A549 (cell line): Measurements from ENCODE around the gene GTF2A1. TPM values are rescaled to one million over a fixed set of nuclear protein-coding genes. Genes with fewer than 3 reads are reported as not detected.

ENCODE experiments used
- ATAC-seq, 2 experiments: fragments of 200-7000 bp in 1 of 2; fragments of >200 bp in 1 of 2; cut with Nextera tagmentation in 1 of 2; cut with Tn5 transposase in 1 of 2; 3 replicates each; pipeline versions ENCODE4 v1.8.0 to v1.9.1; 2018 to 2020; ENCODE audit warnings: mild to moderate bottlenecking in 1 of 2, moderate library complexity in 1 of 2
- CTCF ChIA-PET: fragments of 300-600 bp; sonication (Branson Sonifier 250); formaldehyde crosslinking; extraction: SDS; loops from one replicate; lab custom pipeline; 2021; ENCODE audit warnings: antibody characterized with exemption, inconsistent platforms; lab: Yijun Ruan, JAX
- POLR2A ChIA-PET: fragments of 350-600 bp; formaldehyde crosslinking; extraction: SDS; loops from one replicate; lab custom pipeline; 2021; ENCODE audit warnings: antibody characterized with exemption, inconsistent platforms; lab: Yijun Ruan, JAX
- DNase-seq, 2 experiments: peaks; one replicate each; pipeline versions ENCODE4 v3.0.0 to v3.0.0-alpha.2; 2011 to 2016; ENCODE audit warnings: low read depth in 1 of 2, low spot score in 1 of 2
- FAIRE-seq: peaks from 2 replicates; lab custom pipeline; 2011; peaks lifted over from hg19 to GRCh38; lab: Jason Lieb, UNC
- H3K27ac ChIP-seq, 2 experiments: fragments of >200 bp; sonication (Bioruptor Twin); formaldehyde crosslinking; 3 replicates each; pipeline ENCODE4 v1.5.1; 2016 to 2017
- H3K4me1 ChIP-seq: fragments of >200 bp; sonication (Bioruptor Twin); formaldehyde crosslinking; 3 replicates; pipeline ENCODE4 v1.6.1; 2016
- H3K4me2 ChIP-seq: fragments of >200 bp; sonication (Bioruptor Twin); formaldehyde crosslinking; 3 replicates; pipeline ENCODE4 v1.6.1; 2016
- H3K4me3 ChIP-seq: fragments of >200 bp; sonication (Bioruptor Twin); formaldehyde crosslinking; 3 replicates; pipeline ENCODE4 v1.5.1; 2016
- H3K9me3 ChIP-seq: fragments of >200 bp; sonication (Bioruptor Twin); formaldehyde crosslinking; 3 replicates; pipeline ENCODE4 v1.6.1; 2016
- ATOH8 ChIP-seq: fragments of 250-450 bp; sonication (Bioruptor Pico); IDR thresholded peaks from 2 replicates; pipeline ENCODE4 v1.5.0; 2020; ENCODE audit warnings: low read depth, mild to moderate bottlenecking, moderate library complexity
- CEBPB ChIP-seq, 2 experiments: fragments of >200 bp in 1 of 2; sonication (Bioruptor Twin) in 1 of 2; formaldehyde crosslinking in 1 of 2; IDR thresholded peaks; 2 replicates each; pipeline ENCODE4 v1.6.1; 2012 to 2016
- CHD2 ChIP-seq: fragments of 150-350 bp; IDR thresholded peaks from 2 replicates; pipeline ENCODE4 v1.6.1; 2014; ENCODE audit warnings: low read length; ENCODE audit not compliant: partially characterized antibody
- CHD4 ChIP-seq: fragments of 200-600 bp; sonication (generic); IDR thresholded peaks from 2 replicates; pipeline ENCODE4 v1.6.1; 2016; ENCODE audit warnings: antibody characterized with exemption, mild to moderate bottlenecking, borderline replicate concordance
- E2F6 ChIP-seq: IDR thresholded peaks from 2 replicates; pipeline ENCODE4 v1.6.1; 2012; ENCODE audit warnings: low read depth, borderline replicate concordance
- EHMT2 ChIP-seq: fragments of 200-600 bp; sonication (generic); IDR thresholded peaks from 2 replicates; pipeline ENCODE4 v1.6.1; 2016; ENCODE audit warnings: antibody characterized with exemption, low read depth, mild to moderate bottlenecking, moderate library complexity
- EP300 ChIP-seq, 2 experiments: fragments of >200 bp; sonication (Bioruptor Twin); formaldehyde crosslinking; IDR thresholded peaks; 2 replicates in 1 of 2; 3 replicates in 1 of 2; pipeline ENCODE4 v1.6.1; 2016 to 2017
- GATA3 ChIP-seq: IDR thresholded peaks from 2 replicates; pipeline ENCODE4 v1.6.1; 2012; ENCODE audit warnings: borderline replicate concordance
- HDAC2 ChIP-seq: fragments of 200-600 bp; sonication (generic); IDR thresholded peaks from 2 replicates; pipeline ENCODE4 v1.6.1; 2016
- HES2 ChIP-seq: fragments of >200 bp; sonication (Bioruptor Twin); formaldehyde crosslinking; IDR thresholded peaks from 2 replicates; pipeline ENCODE4 v1.6.1; 2016
- HEYL ChIP-seq: fragments of 250-450 bp; sonication (Bioruptor Pico); IDR thresholded peaks from 2 replicates; pipeline ENCODE4 v1.8.0; 2021; ENCODE audit warnings: mild to moderate bottlenecking, moderate library complexity
- HOXA7 ChIP-seq: fragments of 250-450 bp; sonication (Bioruptor Pico); IDR thresholded peaks from 2 replicates; pipeline ENCODE4 v1.5.0; 2020; ENCODE audit warnings: mild to moderate bottlenecking, moderate library complexity
- HOXB13 ChIP-seq: fragments of 250-450 bp; sonication (Bioruptor Pico); IDR thresholded peaks from 2 replicates; pipeline ENCODE4 v1.5.0; 2020; ENCODE audit warnings: low read depth, mild to moderate bottlenecking, moderate library complexity
- HOXB5 ChIP-seq: fragments of 250-450 bp; sonication (Bioruptor Pico); IDR thresholded peaks from 2 replicates; pipeline ENCODE4 v1.5.0; 2020; ENCODE audit warnings: mild to moderate bottlenecking, moderate library complexity
- JUN ChIP-seq, 2 experiments: fragments of >200 bp; sonication (Bioruptor Twin); formaldehyde crosslinking; IDR thresholded peaks; 2 replicates in 1 of 2; 3 replicates in 1 of 2; pipeline ENCODE4 v1.6.1; 2016 to 2017
- KDM5A ChIP-seq: fragments of 200-600 bp; sonication (generic); IDR thresholded peaks from 2 replicates; pipeline ENCODE4 v1.6.1; 2016; ENCODE audit warnings: antibody characterized with exemption, mild to moderate bottlenecking
- MAX ChIP-seq: IDR thresholded peaks from 2 replicates; pipeline ENCODE4 v1.6.1; 2012
- NPAS2 ChIP-seq: fragments of 250-450 bp; sonication (Bioruptor Pico); IDR thresholded peaks from 2 replicates; pipeline ENCODE4 v1.8.0; 2022; ENCODE audit warnings: mild to moderate bottlenecking, moderate library complexity, borderline replicate concordance
- NR3C1 ChIP-seq: fragments of >200 bp; sonication (Bioruptor Twin); formaldehyde crosslinking; IDR thresholded peaks from 3 replicates; pipeline ENCODE4 v1.6.1; 2017
- PBX3 ChIP-seq: IDR thresholded peaks from 2 replicates; pipeline ENCODE4 v1.6.1; 2012
- RAD21 ChIP-seq, 2 experiments: fragments of >200 bp in 1 of 2; sonication (Bioruptor Twin) in 1 of 2; formaldehyde crosslinking in 1 of 2; IDR thresholded peaks in 1 of 2; conservative IDR thresholded peaks in 1 of 2; 2 replicates in 1 of 2; 3 replicates in 1 of 2; pipeline ENCODE4 v1.6.1; 2012 to 2018; ENCODE audit warnings: inconsistent platforms in 1 of 2
- RARB ChIP-seq: fragments of 250-450 bp; sonication (Bioruptor Pico); IDR thresholded peaks from 2 replicates; pipeline ENCODE4 v1.8.0; 2021; ENCODE audit warnings: mild to moderate bottlenecking, moderate library complexity
- RCOR1 ChIP-seq: fragments of 150-350 bp; IDR thresholded peaks from 2 replicates; pipeline ENCODE4 v1.6.1; 2014; ENCODE audit warnings: antibody characterized with exemption, low read length, low read depth
- SMC3 ChIP-seq: fragments of >200 bp; sonication (Bioruptor Twin); formaldehyde crosslinking; IDR thresholded peaks from 3 replicates; pipeline ENCODE4 v1.6.1; 2018; ENCODE audit warnings: inconsistent platforms
- TFCP2L1 ChIP-seq: fragments of 250-450 bp; sonication (Bioruptor Pico); IDR thresholded peaks from 2 replicates; pipeline ENCODE4 v1.5.0; 2021; ENCODE audit warnings: mild to moderate bottlenecking
- TP53 ChIP-seq: fragments of 250-450 bp; sonication (Bioruptor Pico); IDR thresholded peaks from 2 replicates; pipeline ENCODE4 v1.5.0; 2021; ENCODE audit warnings: mild to moderate bottlenecking, moderate library complexity
- USF2 ChIP-seq: fragments of 450-650 bp; IDR thresholded peaks from 2 replicates; pipeline ENCODE4 v1.6.1; 2014; ENCODE audit warnings: antibody characterized with exemption
- ZC3H11A ChIP-seq: fragments of 450-650 bp; IDR thresholded peaks from 2 replicates; pipeline ENCODE4 v1.6.1; 2014; ENCODE audit warnings: antibody characterized with exemption, mild to moderate bottlenecking
- ZNF302 ChIP-seq: fragments of 250-450 bp; sonication (Bioruptor Pico); IDR thresholded peaks from 2 replicates; pipeline ENCODE4 v1.9.0; 2021; ENCODE audit warnings: inconsistent platforms, mild to moderate bottlenecking, moderate library complexity
- WGBS: methylation state at CpG from one replicate; pipeline ENCODE4 v1.1.6; 2017; ENCODE audit errors: missing lambda C conversion rate; 5-methylcytosine and 5-hydroxymethylcytosine counted together
- polyA plus RNA-seq, 4 experiments: library from polyadenylated mRNA; depleted of rRNA in 3 of 4; stranded (reverse); fragments of >200 nt; fragmentation: RNase III in 1 of 4; extraction: RNeasy Plus Mini Kit Qiagen cat#74134 plus additional on column Dnase treatment in 1 of 4; gene quantifications; 2 replicates in 3 of 4; 3 replicates in 1 of 4; pipeline ENCODE4 v1.2.3, GENCODE V29; 2011 to 2017

The GTF2A1 gene
- polyA plus RNA-seq, 2 of the 4 experiments (the other 2 are of a cell fraction): 12.5 to 19.6 TPM

- no peak for TF ChIP-seq PBX3
- TF ChIP-seq KDM5A: no peak
- TF ChIP-seq GATA3: no peak
- no peak for TF ChIP-seq EHMT2
- no peak for TF ChIP-seq TFCP2L1 (CRISPR knock-in tag)
- no peak for TF ChIP-seq E2F6
- TF ChIP-seq NR3C1: no peak
- TF ChIP-seq ZNF302 (CRISPR knock-in tag): no peak
- TF ChIP-seq RCOR1: no peak
- TF ChIP-seq RARB (CRISPR knock-in tag): no peak
- TF ChIP-seq RAD21 (conservative IDR thresholded peaks at IDR 0.05 in 1 of 2, IDR thresholded peaks at IDR 0.05 in 1 of 2): no peak
- TF ChIP-seq EP300 (IDR thresholded peaks at IDR 0.05): no peak
- TF ChIP-seq CHD4: no peak
- no peak for TF ChIP-seq JUN (IDR thresholded peaks at IDR 0.05)
- Histone ChIP-seq H3K4me1 (no peaks in the 10 kb centered on the region), H3K27ac (no peak overlapping the region), H3K4me2 (no peak overlapping the region), H3K4me3 (no peak overlapping the region), H3K9me3 (no peaks in the 10 kb centered on the region)
- WGBS: 92% methylated on average over 8 of the region's 8 CpGs
- DNase-seq: no peak
- FAIRE-seq: no peak
- ATAC-seq: no peak
- ChIA-PET CTCF (interaction anchor here (0.9 kb wide), 1 partner anchor 231 kb away, joined by 3 read pairs; no protein-coding TSS in a partner anchor), POLR2A (no interaction called here)
Measured at GRCh38 chr14:81208489-81208888, 12.3 kb downstream of the GTF2A1 start.

- H3K9me3 ChIP-seq: no peaks in the 10 kb centered on the region
- no peak overlapping the region for H3K27ac ChIP-seq
- H3K4me2 ChIP-seq: no peak overlapping the region
- TF ChIP-seq SMC3 (no peak), ZC3H11A (no peak), CEBPB (IDR thresholded peaks at IDR 0.05) (no peak), HES2 (no peak), MAX (no peak), RCOR1 (no peak), ATOH8 (no peak), EHMT2 (no peak), EP300 (IDR thresholded peaks at IDR 0.05) (no peak), TP53 (CRISPR knock-in tag) (no peak), CHD4 (no peak)
- POLR2A ChIA-PET: no interaction called here
- CTCF ChIA-PET: no interaction called here
- no peak overlapping the region for H3K4me3 ChIP-seq
- no peaks in the 10 kb centered on the region for H3K4me1 ChIP-seq
- ATAC-seq: no peak
- FAIRE-seq: no peak
- 64% methylated on average over 4 of the region's 4 CpGs for WGBS
- no peak for DNase-seq
Measured at GRCh38 chr14:81206115-81206514, 14.6 kb downstream of the GTF2A1 start.

- ATAC-seq: no peak
- no peak for DNase-seq
- FAIRE-seq: no peak
- no peaks in the 10 kb centered on the region for H3K4me1 ChIP-seq
- CTCF ChIA-PET: no interaction called here
- H3K9me3 ChIP-seq: no peaks in the 10 kb centered on the region
- no peak overlapping the region for H3K27ac ChIP-seq
- POLR2A ChIA-PET: no interaction called here
- no peak overlapping the region for H3K4me2 ChIP-seq
- 90% methylated on average over 4 of the region's 4 CpGs for WGBS
- TF ChIP-seq ZNF302 (CRISPR knock-in tag): no peak
- TF ChIP-seq USF2: no peak
- no peak for TF ChIP-seq HEYL (CRISPR knock-in tag)
- no peak for TF ChIP-seq HOXB13 (CRISPR knock-in tag)
- TF ChIP-seq HDAC2: no peak
- no peak for TF ChIP-seq HOXA7 (CRISPR knock-in tag)
- TF ChIP-seq PBX3: no peak
- no peak for TF ChIP-seq HOXB5
- no peak for TF ChIP-seq NPAS2 (CRISPR knock-in tag)
- no peak for TF ChIP-seq EP300 (IDR thresholded peaks at IDR 0.05)
- TF ChIP-seq CHD2: no peak
- H3K4me3 ChIP-seq: no peak overlapping the region
Measured at GRCh38 chr14:81205639-81206038, 15.1 kb downstream of the GTF2A1 start.
